ENCODE measurements around the gene KLRK1.
"Not testable (repeated sequence)": the region's sequence is repeated elsewhere in the genome, so short reads cannot be mapped to it uniquely, and the experiment has no call there.

KLRK1 gene

GRCh38 chr12:10395390-10395998 lies 5.7 kb upstream of the KLRK1 start:
- H3K4me3 ChIP-seq (ENCODE audit: low read length) = peak overlapping the region; percentile 49; the same call in 1 of the 2 replicates
- no peak for TF ChIP-seq ZNF274 (IDR thresholded peaks at IDR 0.05; ENCODE audit: low read depth, low read length)

- not testable (repeated sequence) for H3K4me3 ChIP-seq (ENCODE audit: low read length)
These were observed 4.8 kb upstream of the KLRK1 start for GRCh38 chr12:10394531-10395152.

GRCh38 chr12:10393291-10393690 lies 3.5 kb upstream of the KLRK1 start:
- H3K4me3 ChIP-seq (ENCODE audit: low read length) = no peak overlapping the region
- no peak for TF ChIP-seq ZNF274 (IDR thresholded peaks at IDR 0.05; ENCODE audit: low read depth, low read length)

GRCh38 chr12:10392394-10392930 lies 2.6 kb upstream of the KLRK1 start:
- no peak overlapping the region for H3K4me3 ChIP-seq (ENCODE audit: low read length)
- TF ChIP-seq ZNF274 (IDR thresholded peaks at IDR 0.05; ENCODE audit: low read depth, low read length) = no peak

- not testable (repeated sequence) for H3K4me3 ChIP-seq (ENCODE audit: low read length)
These were observed 1.1 kb upstream of the KLRK1 start for GRCh38 chr12:10390991-10391390.

- no peak for TF ChIP-seq ZNF274 (IDR thresholded peaks at IDR 0.05; ENCODE audit: low read depth, low read length)
- no peak overlapping the region for H3K4me3 ChIP-seq (ENCODE audit: low read length)
These were observed 1.0 kb downstream of the KLRK1 start for GRCh38 chr12:10388624-10389413.

- peak overlapping the region; percentile 6; the same call in 1 of the 2 replicates for H3K4me3 ChIP-seq (ENCODE audit: low read length)
These were observed 2.3 kb downstream of the KLRK1 start for GRCh38 chr12:10387498-10387897.

GRCh38 chr12:10386857-10387256 lies 3.0 kb downstream of the KLRK1 start:
- H3K4me3 ChIP-seq (ENCODE audit: low read length) = no peak overlapping the region
- no peak for TF ChIP-seq ZNF274 (IDR thresholded peaks at IDR 0.05; ENCODE audit: low read depth, low read length)

GRCh38 chr12:10385166-10385613 lies 4.7 kb downstream of the KLRK1 start:
- TF ChIP-seq ZNF274 (IDR thresholded peaks at IDR 0.05; ENCODE audit: low read depth, low read length) = no peak
- no peak overlapping the region for H3K4me3 ChIP-seq (ENCODE audit: low read length)

- TF ChIP-seq ZNF274 (IDR thresholded peaks at IDR 0.05; ENCODE audit: low read depth, low read length) = no peak
- no peak overlapping the region for H3K4me3 ChIP-seq (ENCODE audit: low read length)
These were observed 5.7 kb downstream of the KLRK1 start for GRCh38 chr12:10384191-10384590.

GRCh38 chr12:10381928-10382628 lies 7.8 kb downstream of the KLRK1 start:
- no peak for TF ChIP-seq ZNF274 (IDR thresholded peaks at IDR 0.05; ENCODE audit: low read depth, low read length)

GRCh38 chr12:10378737-10379136 lies 11.1 kb downstream of the KLRK1 start:
- H3K4me3 ChIP-seq (ENCODE audit: low read length) = not testable (repeated sequence)

More at GRCh38 chr12:10381928-10382628, 7.8 kb downstream of the KLRK1 start:
- H3K4me3 ChIP-seq (ENCODE audit: low read length) = no peak overlapping the region

GRCh38 chr12:10374624-10375018 lies 15.2 kb downstream of the KLRK1 start:
- no peak for TF ChIP-seq ZNF274 (IDR thresholded peaks at IDR 0.05; ENCODE audit: low read depth, low read length)
- no peak overlapping the region for H3K4me3 ChIP-seq (ENCODE audit: low read length)

GRCh38 chr12:10372559-10372958 lies 17.3 kb downstream of the KLRK1 start:
- TF ChIP-seq ZNF274 (IDR thresholded peaks at IDR 0.05; ENCODE audit: low read depth, low read length) = no peak
- H3K4me3 ChIP-seq (ENCODE audit: low read length) = no peak overlapping the region

- not testable (repeated sequence) for H3K4me3 ChIP-seq (ENCODE audit: low read length)
These were observed 17.8 kb downstream of the KLRK1 start for GRCh38 chr12:10371893-10372535.

Data from GM08714 (cell line).